GM21360 (cell line): ENCODE data around the gene SUGP2.
"Not testable (repeated sequence)": the region's sequence is repeated elsewhere in the genome, so short reads cannot be mapped to it uniquely, and the experiment has no call there.

Source experiments
- ATAC-seq: cut with Tn5 transposase; IDR thresholded peaks from one replicate; pipeline ENCODE4 v1.9.1; 2021; ENCODE audit warnings: mild to moderate bottlenecking, moderate library complexity; ENCODE audit not compliant: unreplicated experiment

The SUGP2 gene

GRCh38 chr19:18960370-18960769, 72.9 kb downstream of the SUGP2 start:
- ATAC-seq: no peak

GRCh38 chr19:18955042-18955441, 78.3 kb downstream of the SUGP2 start:
- no peak for ATAC-seq

GRCh38 chr19:18954094-18954493, 79.2 kb downstream of the SUGP2 start:
- ATAC-seq: no peak

DNA sequence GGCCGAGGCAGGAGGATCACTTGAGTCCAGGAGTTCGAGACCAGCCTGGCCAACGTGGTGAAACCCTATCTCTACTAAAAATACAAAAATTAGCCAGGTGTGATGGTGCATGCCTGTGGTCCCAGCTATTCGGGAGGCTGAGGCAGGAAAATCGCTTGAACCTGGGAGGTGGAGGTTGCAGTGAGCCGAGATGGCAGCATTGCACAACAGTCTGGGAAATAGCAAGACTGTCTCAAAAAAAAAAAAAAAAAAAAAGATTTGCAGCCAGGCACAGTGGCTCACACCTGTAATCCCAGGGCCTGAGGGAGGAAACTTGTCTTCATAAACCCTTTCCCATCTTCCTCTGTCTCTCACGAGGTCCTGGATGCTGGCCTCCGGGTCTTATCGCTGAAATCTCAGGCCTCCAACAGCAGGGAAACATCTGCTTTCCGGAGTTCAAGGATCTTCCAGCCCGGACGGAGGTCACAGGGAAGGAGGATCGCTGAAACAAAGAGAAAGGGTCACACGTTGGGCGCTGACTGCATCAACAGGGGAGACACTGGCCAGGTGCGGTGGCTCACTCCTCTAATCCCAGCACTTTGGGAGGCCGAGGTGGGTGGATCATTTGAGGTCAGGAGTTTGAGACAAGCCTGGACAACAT, 80.8 kb downstream of the SUGP2 start:
- not testable (repeated sequence) for ATAC-seq

- no peak for ATAC-seq
Observed at GRCh38 chr19:18951721-18952281, 81.5 kb downstream of the SUGP2 start.

GRCh38 chr19:18949858-18950257, 83.5 kb downstream of the SUGP2 start:
- no peak for ATAC-seq

DNA sequence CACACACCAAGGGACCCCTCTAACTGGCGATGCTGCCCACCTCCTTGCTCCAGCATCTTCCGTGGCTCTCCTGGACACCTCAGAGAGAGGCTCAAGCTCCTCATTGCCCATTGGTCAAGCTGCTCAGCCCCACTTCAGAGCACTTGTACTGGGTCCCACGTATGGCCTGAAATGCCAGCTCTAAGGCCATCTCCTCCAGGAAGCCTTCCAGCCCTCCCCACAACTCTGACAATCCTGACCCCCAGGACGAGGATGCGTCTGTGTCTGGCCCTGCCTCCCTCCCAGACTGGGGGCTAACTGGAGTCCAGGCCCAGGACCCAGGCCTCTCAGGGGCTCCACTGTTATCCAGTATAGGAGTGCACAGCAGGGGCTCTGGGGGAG, 84.4 kb downstream of the SUGP2 start:
- no peak for ATAC-seq

DNA sequence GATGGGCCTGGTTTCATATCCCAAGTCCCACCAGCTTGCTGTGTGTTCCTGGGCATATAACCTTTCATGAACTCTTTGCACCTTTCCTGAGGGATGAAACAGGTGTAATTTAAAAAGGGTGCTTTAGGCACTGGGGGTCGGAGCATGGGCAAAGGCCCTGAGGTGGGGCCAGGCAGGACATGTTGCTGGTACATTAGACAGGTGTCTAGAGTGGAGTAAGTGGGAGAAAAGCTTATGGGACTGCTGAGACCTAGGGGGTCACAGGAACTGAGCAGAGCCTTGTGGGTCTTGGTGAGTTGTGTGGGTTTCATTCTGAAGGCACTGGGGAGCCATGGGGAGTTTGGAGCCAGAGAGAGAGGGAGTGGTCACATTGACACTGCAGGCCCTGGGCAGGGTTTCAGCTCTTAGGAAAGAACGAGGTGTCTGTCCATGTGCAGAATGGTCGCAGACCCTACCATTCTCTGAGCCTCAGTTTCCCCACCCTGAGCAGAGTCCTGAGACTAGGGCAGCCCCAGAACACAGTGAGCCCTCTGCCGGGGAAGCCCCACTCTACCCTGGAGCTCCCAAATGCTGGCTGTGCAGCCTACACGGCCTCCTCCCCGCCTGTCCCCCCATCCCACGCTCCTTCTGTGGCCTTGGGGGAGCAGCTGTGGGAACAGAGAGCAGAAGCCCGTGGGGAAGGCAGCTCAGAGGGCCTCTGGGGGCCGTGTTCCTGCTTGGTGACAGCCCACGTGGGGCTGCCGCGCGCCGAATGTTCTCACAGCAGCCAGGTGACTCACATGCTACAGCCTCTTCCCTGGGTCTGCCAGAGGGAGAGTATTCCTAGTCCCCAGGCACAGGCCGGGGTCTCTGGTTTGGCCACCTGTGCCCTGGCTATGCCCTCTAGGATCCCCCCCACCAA, 85.0 kb downstream of the SUGP2 start:
- ATAC-seq: no peak

- ATAC-seq: no peak
Observed at GRCh38 chr19:18946918-18947317, 86.4 kb downstream of the SUGP2 start.

DNA sequence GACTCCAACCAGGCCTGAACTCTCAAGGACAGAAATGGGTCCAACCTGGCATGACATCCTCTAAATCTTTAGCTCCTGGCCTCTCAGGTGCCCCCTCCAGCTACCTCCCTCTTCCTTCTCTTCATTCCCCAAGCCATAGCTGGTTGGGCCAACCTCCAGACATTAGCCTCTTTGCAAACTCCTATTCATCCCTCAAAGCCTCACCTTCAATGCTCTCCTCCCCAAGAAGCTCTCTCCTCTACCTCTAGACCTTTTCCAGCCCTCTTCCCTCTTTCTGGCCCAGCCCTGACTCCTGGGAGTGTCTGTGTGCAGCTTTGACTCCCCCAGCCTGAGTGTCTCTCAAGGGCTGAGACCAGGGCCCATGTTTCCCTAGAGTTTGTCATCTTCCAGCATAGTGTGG, 87.0 kb downstream of the SUGP2 start:
- no peak for ATAC-seq

- no peak for ATAC-seq
Observed at GRCh38 chr19:18945297-18945696, 88.0 kb downstream of the SUGP2 start.

- no peak for ATAC-seq
Observed at GRCh38 chr19:18943465-18943864, 89.9 kb downstream of the SUGP2 start.

GRCh38 chr19:18942692-18943091, 90.6 kb downstream of the SUGP2 start:
- ATAC-seq: no peak

GRCh38 chr19:18941628-18942354, 91.5 kb downstream of the SUGP2 start:
- ATAC-seq: no peak
